Measurements from ENCODE around the gene SLC38A11.

Gene SLC38A11

GRCh38 chr2:164852086-164852485 is 103.2 kb downstream of the SLC38A11 start:
- ChIA-PET POLR2A (ENCODE audit: low non-redundant PET) (interaction anchor here (0.6 kb wide), 1 partner anchor 10 kb away, joined by 5 read pairs; no protein-coding TSS in a partner anchor), CTCF (interaction anchor here (1.9 kb wide), 1 partner anchor 11 kb away, joined by 9 read pairs; the partner anchor contains the start of gene COBLL1)
- no peak overlapping the region for H3K27ac ChIP-seq
- DNase-seq (ENCODE audit: low spot score): no peak
- TF ChIP-seq, protein P1, sequence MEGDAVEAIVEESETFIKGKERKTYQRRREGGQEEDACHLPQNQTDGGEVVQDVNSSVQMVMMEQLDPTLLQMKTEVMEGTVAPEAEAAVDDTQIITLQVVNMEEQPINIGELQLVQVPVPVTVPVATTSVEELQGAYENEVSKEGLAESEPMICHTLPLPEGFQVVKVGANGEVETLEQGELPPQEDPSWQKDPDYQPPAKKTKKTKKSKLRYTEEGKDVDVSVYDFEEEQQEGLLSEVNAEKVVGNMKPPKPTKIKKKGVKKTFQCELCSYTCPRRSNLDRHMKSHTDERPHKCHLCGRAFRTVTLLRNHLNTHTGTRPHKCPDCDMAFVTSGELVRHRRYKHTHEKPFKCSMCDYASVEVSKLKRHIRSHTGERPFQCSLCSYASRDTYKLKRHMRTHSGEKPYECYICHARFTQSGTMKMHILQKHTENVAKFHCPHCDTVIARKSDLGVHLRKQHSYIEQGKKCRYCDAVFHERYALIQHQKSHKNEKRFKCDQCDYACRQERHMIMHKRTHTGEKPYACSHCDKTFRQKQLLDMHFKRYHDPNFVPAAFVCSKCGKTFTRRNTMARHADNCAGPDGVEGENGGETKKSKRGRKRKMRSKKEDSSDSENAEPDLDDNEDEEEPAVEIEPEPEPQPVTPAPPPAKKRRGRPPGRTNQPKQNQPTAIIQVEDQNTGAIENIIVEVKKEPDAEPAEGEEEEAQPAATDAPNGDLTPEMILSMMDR (conservative IDR thresholded peaks at IDR 0.05; ENCODE audit: low read depth): no peak

- ChIA-PET POLR2A (ENCODE audit: low non-redundant PET) (no interaction called here), CTCF (no interaction called here)
- TF ChIP-seq, protein P1 (conservative IDR thresholded peaks at IDR 0.05; ENCODE audit: low read depth): no peak
- H3K27ac ChIP-seq: no peak overlapping the region
- no peak for DNase-seq (ENCODE audit: low spot score)
Measured at GRCh38 chr2:164850235-164850634, 105.1 kb downstream of the SLC38A11 start.

DNA sequence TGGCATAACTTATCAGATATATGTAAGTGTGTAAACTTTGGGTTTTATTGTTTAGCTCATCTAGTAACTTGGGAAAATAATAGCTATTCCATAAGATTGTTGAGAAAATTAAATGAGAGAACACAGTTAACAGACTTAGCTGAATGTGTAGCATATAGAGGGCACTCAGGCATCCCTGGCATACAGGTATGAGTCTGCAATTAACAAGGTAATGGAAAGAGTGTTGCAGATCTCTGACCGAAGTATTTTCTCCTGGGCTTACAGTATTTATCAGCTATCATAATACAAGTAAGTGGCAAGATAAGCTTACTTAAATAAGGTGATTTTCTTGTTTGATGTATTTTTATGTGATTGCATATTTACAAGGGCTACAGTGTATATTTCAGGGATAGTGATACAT is 105.8 kb downstream of the SLC38A11 start:
- POLR2A ChIA-PET (ENCODE audit: low non-redundant PET): no interaction called here
- no peak for DNase-seq (ENCODE audit: low spot score)
- H3K27ac ChIP-seq: no peak overlapping the region
- TF ChIP-seq, protein P1 (conservative IDR thresholded peaks at IDR 0.05; ENCODE audit: low read depth): no peak
- CTCF ChIA-PET: no interaction called here

DNA sequence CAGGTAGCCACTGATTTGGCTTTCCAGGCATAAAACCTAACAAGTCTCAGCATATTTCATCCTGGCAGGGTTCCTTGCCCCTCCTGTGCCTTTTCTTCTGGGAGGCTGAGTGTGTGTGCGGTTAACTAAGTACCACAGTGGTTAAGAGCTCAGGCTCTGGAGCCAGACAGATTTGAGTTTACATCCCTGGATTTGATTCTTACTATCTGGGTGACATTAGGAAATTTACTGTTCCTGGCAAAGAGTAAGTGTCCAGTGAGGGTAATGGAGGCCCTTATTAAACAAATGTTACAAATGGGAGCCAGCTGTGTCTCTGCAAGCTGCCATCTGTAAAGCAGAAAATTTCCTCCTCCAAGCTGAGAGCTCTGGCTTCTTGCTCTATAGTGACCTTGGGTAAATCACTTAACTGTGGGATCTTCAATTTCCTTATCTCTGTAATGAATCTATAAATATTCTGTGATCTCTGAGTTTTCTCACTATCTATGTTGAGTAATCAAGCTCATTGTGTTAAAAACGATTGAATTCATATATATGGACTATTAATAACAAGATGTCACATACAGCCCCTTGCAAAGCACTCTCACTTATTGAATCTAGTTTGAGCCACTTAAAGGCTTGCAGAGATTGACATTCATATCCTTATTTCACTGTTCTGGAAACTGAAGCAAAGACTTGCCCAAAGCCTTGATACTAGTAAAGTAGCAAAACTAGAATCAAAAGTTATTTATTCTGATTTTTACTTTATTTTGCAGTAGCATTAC is 107.2 kb downstream of the SLC38A11 start:
- POLR2A ChIA-PET (ENCODE audit: low non-redundant PET): no interaction called here

DNA sequence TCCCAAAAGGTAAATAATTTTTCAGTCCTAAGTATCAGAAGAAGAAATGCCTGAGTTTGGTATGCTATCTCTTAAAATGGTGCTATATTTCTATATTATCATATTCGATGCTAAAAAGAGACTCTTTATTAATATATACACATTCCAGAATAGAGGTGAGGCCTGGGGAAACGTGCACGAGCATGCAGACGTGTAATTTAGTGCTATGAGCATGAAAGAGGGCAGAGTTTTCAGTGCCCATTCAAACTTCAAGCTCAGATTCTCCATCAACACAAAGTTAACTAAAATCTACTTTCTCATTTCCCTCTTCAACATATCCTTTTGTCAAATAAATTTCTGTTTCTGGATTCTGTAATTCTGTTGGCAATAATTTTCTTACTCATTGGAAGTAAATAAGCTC is 108.0 kb downstream of the SLC38A11 start:
- ChIA-PET CTCF (interaction anchor here (0.6 to 1.2 kb wide), 2 partner anchors 66 to 287 kb away, joined by 3 to 6 read pairs; no protein-coding TSS in a partner anchor), POLR2A (ENCODE audit: low non-redundant PET) (no interaction called here)
- no peak for DNase-seq (ENCODE audit: low spot score)
- no peak overlapping the region for H3K27ac ChIP-seq
- TF ChIP-seq, protein P1 (conservative IDR thresholded peaks at IDR 0.05; ENCODE audit: low read depth): no peak

More for the DNA sequence above, 107.2 kb downstream of the SLC38A11 start:
- no peak overlapping the region for H3K27ac ChIP-seq
- DNase-seq (ENCODE audit: low spot score): peak; percentile 16
- TF ChIP-seq, protein P1 (conservative IDR thresholded peaks at IDR 0.05; ENCODE audit: low read depth): no peak
- CTCF ChIA-PET: interaction anchor here (0.6 to 1.2 kb wide), 3 partner anchors 12 to 355 kb away, joined by 3 to 6 read pairs (median 4); partner anchors contain the start of gene SCN3A

- TF ChIP-seq, protein P1 (conservative IDR thresholded peaks at IDR 0.05; ENCODE audit: low read depth): no peak
- no peak overlapping the region for H3K27ac ChIP-seq
- ChIA-PET POLR2A (ENCODE audit: low non-redundant PET) (no interaction called here), CTCF (no interaction called here)
- no peak for DNase-seq (ENCODE audit: low spot score)
Measured at GRCh38 chr2:164846276-164846675, 109.0 kb downstream of the SLC38A11 start.
